DMS79 treated with DMSO at 0.1 percent for 48 hours (cell line): ENCODE data around the gene TFR2.

Experiments used
- DNase-seq: peaks from one replicate; lab custom pipeline; 2025; lab: John Stamatoyannopoulos, UW

Gene TFR2

DNA sequence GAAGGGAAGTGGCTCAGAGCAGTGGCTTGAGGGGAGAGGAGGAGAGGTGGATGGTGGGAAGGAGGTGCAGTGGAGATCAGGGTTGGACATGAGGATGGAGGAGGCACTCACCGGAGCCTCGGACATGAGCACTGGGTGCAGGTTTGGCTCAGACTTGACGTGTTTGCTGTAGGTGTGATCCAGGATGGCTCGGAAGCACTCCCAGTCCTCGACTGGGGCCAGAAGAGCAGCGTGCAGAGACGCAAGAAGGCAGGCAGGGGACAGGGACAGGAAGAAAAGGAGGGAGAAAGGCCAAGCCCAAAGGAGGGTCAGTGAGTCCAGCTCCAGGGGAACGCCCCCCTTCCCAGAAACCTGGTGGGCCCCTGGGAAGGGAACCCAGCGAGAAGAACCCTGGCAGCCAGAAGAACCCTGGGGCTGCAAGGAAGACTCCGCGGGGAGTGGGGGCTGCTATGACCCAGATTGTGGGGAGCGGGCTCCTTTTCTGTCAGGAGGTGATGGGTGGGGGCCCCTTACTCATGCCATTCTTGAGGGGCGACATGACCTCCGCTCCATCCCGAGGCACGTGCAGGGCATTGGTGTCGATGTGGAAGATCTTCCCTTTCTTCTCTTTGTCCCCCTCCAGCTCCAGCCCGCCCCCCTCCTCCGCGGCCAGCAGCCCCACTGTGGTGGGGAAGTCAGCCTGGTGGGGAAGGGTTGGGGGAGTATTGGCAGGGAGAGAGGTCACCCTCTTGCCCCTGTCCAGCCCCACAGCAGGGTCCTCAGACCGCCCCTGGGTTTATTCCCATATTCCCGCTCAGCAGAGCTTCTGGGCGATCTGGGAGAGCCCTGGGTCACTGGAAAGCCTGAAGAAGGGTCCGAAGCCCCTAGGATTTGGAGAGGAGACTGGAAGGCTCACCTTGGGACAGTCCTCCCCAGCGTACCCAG is 13.8 kb upstream of the TFR2 start:
- no peak for DNase-seq

DNA sequence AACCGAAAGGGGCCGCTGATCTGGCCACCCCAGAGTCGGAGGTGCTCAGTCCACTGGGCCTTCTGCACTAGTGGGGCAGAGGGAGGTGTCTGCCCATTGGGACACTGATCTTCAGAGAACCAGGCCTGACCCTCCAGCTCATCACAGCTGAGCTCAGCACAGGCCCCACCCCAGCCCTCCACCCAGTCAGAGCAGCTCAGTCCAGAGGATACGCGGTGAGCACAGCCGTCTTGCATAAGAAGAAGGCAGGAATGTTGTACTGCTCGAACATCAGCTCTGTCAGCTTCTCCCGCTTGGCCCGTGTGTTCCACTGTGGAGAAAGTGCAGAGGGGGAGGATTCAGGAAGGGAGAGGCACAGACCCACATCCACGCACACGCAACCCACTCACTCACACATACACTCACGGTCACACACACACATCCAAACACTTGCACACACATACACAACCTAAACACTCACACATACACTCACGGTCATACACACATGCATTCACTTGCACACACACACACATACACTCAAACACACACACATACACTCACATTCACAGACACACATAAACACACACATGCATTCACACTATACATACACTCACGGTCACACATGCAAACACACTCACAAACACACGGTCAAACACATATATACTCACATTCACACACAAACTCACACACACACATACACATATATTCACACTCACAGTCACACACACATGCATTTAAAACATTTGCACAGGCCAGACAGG is 8.6 kb upstream of the TFR2 start:
- DNase-seq, result no peak

- DNase-seq, result no peak
These were observed 1.2 kb upstream of the TFR2 start for GRCh38 chr7:100642534-100642907.

DNA sequence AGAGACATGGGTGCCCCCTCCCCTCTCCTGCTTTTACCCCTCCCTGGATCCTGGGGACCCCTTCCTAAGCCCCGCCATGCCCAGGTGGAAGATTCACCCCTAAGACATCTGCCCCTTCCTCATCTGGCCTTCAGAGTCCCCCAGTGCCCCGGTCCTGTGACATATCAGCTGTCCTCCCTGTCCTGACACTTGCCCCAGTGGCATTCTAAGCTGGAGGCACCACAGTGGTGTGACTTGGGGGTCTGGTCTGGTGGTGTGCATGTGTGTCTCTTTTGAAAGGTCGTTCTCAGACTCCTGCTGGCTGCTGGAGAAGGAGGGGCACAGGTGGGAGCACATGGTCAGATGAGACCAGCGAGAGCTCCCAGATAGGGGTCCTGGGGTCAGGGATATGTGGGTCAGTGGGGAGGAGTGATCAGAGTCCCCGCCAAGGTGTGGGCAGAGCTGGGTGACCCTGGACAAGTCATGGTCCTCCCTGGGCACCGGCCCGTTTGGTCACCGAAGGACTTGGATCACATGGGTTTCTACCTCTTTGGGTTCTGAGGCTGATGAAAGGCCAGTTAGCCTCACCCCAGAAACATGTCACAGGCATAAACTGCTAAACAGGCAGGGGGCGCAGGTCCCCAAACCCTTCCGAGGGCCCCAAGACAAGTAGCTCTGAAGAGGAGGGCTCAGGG is 645 bp upstream of the TFR2 start:
- DNase-seq, result no peak

DNA sequence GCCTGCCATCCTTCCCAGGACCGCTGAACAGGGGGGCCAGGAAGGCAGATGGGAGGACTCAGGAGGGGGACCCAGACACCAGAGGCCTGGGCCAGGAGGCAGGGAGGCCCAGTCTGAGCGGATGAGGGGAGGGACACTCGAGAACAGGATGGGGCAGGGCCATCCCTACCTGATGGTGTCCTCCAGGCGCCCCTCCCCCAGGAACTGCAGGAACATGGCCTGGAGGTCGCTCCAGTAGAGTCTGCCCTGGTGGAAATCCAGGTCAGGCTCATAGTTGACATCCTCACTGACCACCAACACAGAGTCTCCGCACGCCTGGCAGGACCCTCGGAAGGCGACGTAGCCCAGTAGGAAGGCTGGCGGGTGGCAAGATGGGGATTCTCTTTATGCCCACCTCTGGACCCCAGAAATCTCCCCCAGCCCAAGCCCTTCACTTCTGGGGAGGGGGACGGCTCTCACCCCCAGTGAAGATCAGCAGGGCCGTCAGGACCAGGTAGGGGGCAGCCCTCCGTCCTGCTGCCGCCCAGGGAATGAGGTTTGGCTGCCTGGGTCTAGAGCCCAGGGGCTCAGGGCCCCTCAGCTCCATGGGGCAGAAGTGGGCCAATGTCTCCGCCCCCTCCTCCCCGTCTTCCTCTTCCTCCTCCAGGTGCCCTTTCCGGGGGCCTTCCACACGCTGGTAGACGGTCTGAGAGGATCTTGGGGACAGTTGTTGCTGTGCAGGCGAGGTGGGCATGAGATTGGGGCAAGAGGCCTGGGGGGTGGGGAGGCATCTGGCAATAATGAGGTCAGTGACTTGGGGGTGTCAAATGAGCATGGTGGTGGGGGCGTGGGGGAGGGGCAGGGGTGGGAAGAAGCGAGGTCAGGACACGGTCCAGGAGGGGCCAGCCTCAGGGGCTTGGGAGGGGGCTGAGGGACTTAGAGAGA is 573 bp downstream of the TFR2 start:
- DNase-seq, result no peak

DNA sequence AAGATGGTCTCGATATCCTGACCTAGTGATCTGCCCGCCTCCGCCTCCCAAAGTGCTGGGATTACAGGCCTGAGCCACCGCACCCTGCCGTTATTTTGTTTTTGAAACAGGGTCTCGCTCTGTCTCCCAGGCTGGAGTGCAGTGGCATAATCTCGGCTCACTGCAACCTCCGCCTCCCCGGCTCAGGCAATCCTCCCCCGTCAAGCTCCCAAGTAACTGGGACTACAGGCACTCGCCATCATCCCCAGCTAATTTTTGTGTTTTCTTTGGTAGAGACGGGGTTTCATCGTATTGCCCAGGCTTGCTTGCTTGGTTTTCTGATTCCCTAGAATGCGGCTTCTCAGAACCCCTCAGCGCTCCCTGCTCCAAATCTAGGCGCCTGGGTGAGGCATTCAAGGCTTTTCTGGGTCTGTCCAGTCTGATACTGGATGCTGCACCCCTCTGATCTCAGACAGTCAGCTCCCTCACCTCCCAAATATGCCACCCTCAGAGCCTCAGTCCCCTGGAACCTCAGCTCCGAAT is 1.3 kb downstream of the TFR2 start:
- DNase-seq, result no peak

GRCh38 chr7:100632951-100633717 is 8.2 kb downstream of the TFR2 start:
- peak; percentile 64 for DNase-seq

DNA sequence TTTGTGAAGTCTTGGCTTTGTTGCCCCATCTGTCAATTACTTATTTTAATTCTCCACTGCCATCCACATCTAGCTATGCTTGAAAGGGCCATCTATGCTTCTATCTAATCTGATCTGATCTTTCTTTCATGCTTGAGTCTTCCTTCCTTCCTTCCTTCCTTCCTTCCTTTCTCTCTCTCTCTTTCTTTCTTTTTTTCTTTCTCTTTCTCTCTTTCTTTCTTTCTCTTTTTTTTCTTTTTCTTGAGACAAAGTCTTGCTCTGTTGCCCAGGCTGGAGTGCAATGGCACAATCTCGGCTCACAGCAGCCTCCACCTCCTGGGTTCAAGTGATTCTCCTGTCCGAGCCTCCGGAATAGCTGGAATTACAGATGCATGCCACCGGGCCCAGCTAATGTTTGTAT is 11.3 kb downstream of the TFR2 start:
- DNase-seq, result no peak

- no peak for DNase-seq
These were observed 12.1 kb downstream of the TFR2 start for GRCh38 chr7:100629117-100629716.

GRCh38 chr7:100627238-100627549 is 14.2 kb downstream of the TFR2 start:
- no peak for DNase-seq

GRCh38 chr7:100626530-100627237 is 14.7 kb downstream of the TFR2 start:
- DNase-seq, result no peak

GRCh38 chr7:100626055-100626454 is 15.3 kb downstream of the TFR2 start:
- DNase-seq, result no peak

GRCh38 chr7:100623951-100624824 is 17.2 kb downstream of the TFR2 start:
- no peak for DNase-seq

DNA sequence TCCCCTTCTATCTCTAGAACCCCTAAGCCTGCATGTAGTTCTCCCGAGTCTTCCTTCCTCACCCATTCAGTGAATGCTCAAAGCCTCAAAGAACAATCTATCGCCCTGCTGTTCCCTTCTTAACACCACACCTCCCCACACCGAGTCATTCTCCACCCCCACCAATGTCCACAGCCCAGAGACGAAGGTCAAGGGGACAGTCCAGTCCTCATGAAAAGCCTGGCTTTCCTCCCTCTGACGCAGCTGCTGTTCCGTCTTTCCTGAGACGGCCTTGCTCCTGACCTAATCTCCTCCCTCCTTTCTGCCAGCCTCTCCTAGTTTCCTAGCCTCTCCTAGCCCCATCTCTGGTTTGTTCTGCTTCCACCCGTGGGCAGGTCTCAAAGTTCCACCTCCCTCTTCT is 19.8 kb downstream of the TFR2 start:
- DNase-seq, result no peak

DNA sequence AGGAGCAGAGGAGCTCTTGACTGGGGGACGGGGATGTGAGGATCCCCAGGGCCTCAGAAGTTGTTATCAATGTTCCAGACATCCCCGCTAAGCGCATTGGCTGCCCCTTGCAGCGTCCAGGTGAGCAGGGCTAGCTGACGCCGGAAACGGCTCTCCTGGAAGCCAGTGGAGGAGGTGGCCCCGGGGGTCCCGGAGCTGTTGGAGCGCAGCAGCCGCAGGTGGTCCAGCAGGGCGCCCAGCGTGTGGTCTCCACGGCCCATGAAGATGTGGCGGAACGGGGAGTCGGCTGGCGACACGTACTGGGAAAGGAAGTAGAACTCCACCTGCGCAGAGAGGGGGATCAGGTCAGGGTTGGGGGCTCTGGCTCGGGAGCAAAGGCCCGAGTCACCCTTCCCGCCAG is 20.5 kb downstream of the TFR2 start:
- no peak for DNase-seq

DNA sequence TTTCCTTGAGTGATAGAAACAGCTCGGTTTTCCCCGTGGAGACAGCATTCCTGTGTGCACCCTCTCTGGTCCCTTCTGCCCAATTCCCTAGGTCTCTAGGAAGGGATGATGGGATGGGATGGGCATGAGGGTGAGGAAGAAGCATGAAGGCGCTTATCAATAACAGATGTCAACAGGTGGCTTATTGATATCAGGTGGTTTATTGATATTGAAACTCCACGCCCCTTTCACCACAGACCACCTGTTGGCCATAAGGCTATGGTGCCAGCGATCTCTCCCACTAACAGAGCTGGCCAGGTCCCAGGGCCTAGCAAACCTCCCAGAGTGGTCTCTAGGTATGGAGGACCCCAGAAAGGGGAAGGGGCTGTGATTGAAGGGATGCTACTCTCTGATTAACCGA is 21.1 kb downstream of the TFR2 start:
- DNase-seq, result no peak

- no peak for DNase-seq
These were observed 27.0 kb downstream of the TFR2 start for GRCh38 chr7:100614308-100614861.

DNA sequence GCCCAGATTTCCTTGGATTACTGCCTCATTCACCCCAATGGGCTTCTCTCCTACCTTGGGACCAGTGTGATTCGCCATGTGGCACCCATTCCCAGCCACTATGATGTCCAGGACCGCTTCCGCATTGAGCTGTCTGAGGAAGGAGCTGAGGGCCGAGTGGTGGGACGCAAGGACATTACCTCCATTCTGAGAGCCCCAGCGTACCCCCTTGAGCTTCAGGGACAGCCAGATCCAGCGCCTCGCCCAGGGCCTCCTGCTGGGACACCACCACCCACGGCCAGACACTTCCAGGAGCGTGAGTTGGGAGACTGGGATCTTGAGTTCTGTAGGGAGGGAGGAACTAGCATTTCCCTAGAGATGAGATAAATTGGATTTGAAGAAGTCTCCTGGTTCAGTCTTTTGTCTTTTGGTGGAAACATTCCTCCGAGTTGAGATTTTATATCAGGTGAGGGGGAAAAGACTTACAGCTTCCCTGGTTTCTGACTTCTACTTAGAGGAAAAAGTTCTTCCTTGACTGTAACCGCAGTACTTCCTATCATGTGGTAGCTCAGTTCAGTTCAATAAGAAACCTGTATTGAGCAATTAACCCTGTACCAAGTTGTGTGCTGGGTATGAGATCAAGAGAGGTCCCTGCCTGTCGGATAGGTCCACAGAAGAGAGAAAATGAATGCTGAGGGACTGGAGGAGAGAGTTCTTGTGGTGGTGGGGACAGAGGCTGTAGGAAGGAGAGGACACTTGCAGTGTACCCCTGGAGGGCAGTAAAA is 27.8 kb downstream of the TFR2 start:
- DNase-seq, result no peak
